ENCODE results near the gene FAT1. TPM values are rescaled to one million over a fixed set of nuclear protein-coding genes. Genes with fewer than 3 reads are reported as not detected.

FAT1 gene
- total RNA-seq, 2 donors from 2014 or later: 65.9 to 69.5 TPM

DNA sequence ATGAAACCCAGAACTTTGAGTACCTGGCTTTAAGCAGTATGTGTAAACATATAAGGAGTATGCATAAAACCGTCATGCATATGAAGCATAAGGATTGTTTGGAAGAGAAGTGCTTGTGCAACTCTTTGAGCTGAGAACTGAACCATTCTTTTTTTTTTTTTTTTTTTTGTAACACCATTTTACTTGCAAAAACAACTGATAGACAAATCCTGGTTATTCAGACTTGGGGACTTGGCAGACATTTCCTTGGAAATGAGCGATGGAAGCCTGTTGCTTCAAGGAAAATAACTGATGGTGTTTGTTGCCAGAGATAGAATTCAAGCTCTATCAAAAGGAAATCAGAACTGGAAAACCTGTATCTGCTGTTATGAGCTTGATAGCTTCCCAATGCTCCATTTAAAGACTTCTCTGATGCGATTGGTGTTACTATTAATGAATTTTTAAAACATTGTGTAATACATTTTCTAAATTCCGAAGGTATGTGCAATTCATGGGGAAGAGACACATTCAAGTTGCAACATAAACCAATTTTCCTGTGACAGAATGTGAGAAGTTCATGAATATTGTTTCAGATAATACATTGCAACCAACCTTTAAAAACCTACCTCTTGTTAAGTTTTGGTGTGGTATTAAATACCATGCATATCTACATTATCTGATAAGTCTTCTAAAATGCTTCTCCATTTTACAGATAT, 47.0 kb upstream of the FAT1 start:
- no peak overlapping the region for H3K27ac ChIP-seq
- no peaks in the 10 kb centered on the region for H3K36me3 ChIP-seq (replicated peaks in 1 of 2; ENCODE audit: insufficient read depth in 1 of 2, low read depth in 2 of 2)
- H3K4me1 ChIP-seq: peaks cover 5% of the 10 kb centered on the region
- no peaks in the 10 kb centered on the region for H3K27me3 ChIP-seq
- TF ChIP-seq POLR2A (IDR thresholded peaks at IDR 0.05) (no peak), CTCF (IDR thresholded peaks at IDR 0.05) (no peak)
- DNase-seq: no peak
- intact Hi-C loops (cut with DNase I): no loop called here
- H3K9me3 ChIP-seq: no peaks in the 10 kb centered on the region
- H3K4me3 ChIP-seq: no peak overlapping the region
- no peak for ATAC-seq
- 80 to 88% methylated on average over 4 of the region's 4 CpGs for WGBS, 2 donors

DNA sequence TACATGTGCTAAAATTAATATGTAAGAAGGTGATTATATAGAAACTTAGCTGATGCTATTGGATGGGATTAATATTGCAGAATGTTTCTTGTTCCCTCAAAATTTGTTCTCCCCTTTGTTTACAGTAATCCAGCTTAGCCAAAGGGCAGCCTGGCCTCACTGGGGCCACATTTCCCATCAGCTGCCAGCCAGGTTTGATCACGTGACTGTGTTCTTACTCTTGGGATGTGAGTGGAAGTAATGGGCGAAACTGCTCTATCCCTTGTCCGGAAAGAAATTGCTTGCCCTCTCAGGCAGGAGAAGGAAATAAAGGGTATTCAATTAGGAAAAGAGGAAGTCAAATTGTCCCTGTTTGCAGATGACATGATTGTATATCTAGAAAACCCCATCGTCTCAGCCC, 44.1 kb upstream of the FAT1 start:
- WGBS, 2 donors: 84 to 91% methylated on average over 3 to 4 of the region's 4 CpGs
- TF ChIP-seq CTCF (IDR thresholded peaks at IDR 0.05) (no peak), POLR2A (IDR thresholded peaks at IDR 0.05) (no peak)
- no peak for DNase-seq
- Histone ChIP-seq H3K9me3 (no peaks in the 10 kb centered on the region), H3K4me1 (peaks cover 11% of the 10 kb centered on the region), H3K27me3 (no peaks in the 10 kb centered on the region), H3K4me3 (no peak overlapping the region), H3K36me3 (replicated peaks in 1 of 2; ENCODE audit: insufficient read depth in 1 of 2, low read depth in 2 of 2) (no peaks in the 10 kb centered on the region), H3K27ac (no peak overlapping the region)
- intact Hi-C loops (cut with DNase I): no loop called here
- no peak for ATAC-seq

DNA sequence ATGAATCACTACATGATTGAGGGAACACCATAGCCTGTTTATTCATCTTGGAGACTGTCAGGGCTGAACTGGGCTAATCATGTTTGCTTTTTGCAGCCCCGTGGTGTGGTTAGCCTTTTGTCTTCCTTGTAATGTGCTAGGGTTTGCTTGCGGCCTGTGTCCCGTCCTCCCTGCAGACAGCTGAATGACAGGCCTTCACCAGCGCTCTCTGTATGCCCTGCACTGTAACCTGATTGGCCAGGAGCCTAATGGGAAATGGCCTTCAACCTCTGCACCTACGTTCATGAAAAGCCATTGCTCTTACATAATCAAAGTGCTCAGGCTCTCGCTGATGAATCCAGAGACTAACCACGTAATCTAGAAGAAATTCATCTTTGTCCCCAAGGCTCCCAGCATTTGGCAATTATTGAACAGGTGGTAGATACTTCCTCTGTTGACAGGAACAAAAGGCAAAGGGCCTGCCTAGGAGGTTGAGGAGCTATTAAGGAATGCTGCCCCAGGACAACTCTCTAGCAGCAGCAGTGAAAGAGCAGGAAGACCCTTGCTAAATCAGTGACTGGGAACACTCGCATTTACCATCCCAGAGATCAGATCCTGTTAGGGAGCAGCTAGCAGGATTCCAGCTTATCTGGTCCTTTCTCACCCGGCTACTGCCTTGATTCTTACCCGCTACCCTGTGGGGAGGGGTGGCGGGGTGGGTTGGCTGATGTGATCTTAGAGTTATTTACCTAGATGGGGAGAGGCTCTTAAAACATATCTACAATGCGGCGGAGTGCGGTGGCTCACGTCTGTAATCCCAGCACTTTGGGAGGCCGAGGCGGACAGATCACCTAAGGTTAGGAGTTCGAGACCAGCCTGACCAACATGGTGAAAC, 42.3 kb upstream of the FAT1 start:
- TF ChIP-seq POLR2A (IDR thresholded peaks at IDR 0.05) (no peak), CTCF (IDR thresholded peaks at IDR 0.05) (no peak)
- Histone ChIP-seq H3K27ac (peak overlapping the region in 2 of 4 donors; percentile 10 to 17), H3K27me3 (no peaks in the 10 kb centered on the region), H3K4me1 (peaks cover 11% of the 10 kb centered on the region), H3K36me3 (replicated peaks in 1 of 2; ENCODE audit: insufficient read depth in 1 of 2, low read depth in 2 of 2) (no peaks in the 10 kb centered on the region), H3K4me3 (no peak overlapping the region), H3K9me3 (no peaks in the 10 kb centered on the region)
- intact Hi-C loops (cut with DNase I): no loop called here
- DNase-seq: peak in 2 of 4 donors; percentile 17 to 20
- ATAC-seq: peak; percentile 42
- 63 to 66% methylated on average over 18 of the region's 18 CpGs for WGBS, 2 donors

- Histone ChIP-seq H3K27ac (no peak overlapping the region), H3K36me3 (replicated peaks in 1 of 2; ENCODE audit: insufficient read depth in 1 of 2, low read depth in 2 of 2) (no peaks in the 10 kb centered on the region), H3K4me1 (peaks cover 11% of the 10 kb centered on the region), H3K4me3 (no peak overlapping the region), H3K27me3 (no peaks in the 10 kb centered on the region), H3K9me3 (no peaks in the 10 kb centered on the region)
- ATAC-seq (no peak), DNase-seq (no peak)
- no peak for TF ChIP-seq CTCF (IDR thresholded peaks at IDR 0.05)
- no peak for TF ChIP-seq POLR2A (IDR thresholded peaks at IDR 0.05)
- 74 to 75% methylated on average over 9 of the region's 9 CpGs for WGBS, 2 donors
- intact Hi-C loops (cut with DNase I): no loop called here
These were observed 41.5 kb upstream of the FAT1 start for GRCh38 chr4:186765138-186765537.

All from body of pancreas (tissue), 4 donors.